ENCODE data around the gene FGF22. TPM values are rescaled to one million over a fixed set of nuclear protein-coding genes. Genes with fewer than 3 reads are reported as not detected.

The FGF22 gene
- total RNA-seq, 1 experiment from 2014 or later = not detected

DNA sequence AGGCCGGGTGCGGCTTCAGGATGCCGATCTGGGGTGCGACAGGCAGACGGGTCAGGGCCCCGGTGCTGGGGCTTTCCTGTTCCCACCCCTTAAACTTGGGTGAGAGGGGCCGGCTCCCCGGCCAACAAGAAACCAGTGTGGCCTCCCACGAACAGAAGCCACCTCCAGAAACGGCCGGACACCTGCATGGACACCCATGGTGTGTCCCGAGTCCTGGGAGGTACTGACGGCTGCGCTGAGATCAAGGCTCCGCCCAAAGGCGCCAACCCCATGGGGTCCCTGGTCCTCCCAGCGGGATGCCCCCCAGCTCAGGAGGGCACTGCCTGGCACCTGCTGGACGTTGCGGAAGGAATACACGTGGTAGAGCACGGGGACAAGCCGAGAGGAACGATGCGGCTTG lies 17.9 kb upstream of the FGF22 start:
- intact Hi-C loops (cut with micrococcal nuclease) = no loop called here
- DNase-seq (ENCODE audit: unreplicated experiment) = no peak
- POLR2A ChIA-PET = no interaction called here
- CTCF ChIA-PET = no interaction called here
- no TSS peak for BruUV-seq (replicated peaks)
- Mint-ChIP-seq H3K27me3 (ENCODE audit: insufficient read depth, unreplicated experiment) (no peaks in the 10 kb centered on the region), H3K27ac (ENCODE audit: low read depth, unreplicated experiment) (no peak overlapping the region), H3K36me3 (ENCODE audit: insufficient read depth, unreplicated experiment) (peaks cover 34% of the 10 kb centered on the region), H3K4me3 (ENCODE audit: unreplicated experiment) (no peak overlapping the region), H3K9me3 (ENCODE audit: unreplicated experiment) (no peaks in the 10 kb centered on the region), H3K4me1 (ENCODE audit: insufficient read depth, unreplicated experiment) (no peaks in the 10 kb centered on the region)
- TF ChIP-seq, protein P1, sequence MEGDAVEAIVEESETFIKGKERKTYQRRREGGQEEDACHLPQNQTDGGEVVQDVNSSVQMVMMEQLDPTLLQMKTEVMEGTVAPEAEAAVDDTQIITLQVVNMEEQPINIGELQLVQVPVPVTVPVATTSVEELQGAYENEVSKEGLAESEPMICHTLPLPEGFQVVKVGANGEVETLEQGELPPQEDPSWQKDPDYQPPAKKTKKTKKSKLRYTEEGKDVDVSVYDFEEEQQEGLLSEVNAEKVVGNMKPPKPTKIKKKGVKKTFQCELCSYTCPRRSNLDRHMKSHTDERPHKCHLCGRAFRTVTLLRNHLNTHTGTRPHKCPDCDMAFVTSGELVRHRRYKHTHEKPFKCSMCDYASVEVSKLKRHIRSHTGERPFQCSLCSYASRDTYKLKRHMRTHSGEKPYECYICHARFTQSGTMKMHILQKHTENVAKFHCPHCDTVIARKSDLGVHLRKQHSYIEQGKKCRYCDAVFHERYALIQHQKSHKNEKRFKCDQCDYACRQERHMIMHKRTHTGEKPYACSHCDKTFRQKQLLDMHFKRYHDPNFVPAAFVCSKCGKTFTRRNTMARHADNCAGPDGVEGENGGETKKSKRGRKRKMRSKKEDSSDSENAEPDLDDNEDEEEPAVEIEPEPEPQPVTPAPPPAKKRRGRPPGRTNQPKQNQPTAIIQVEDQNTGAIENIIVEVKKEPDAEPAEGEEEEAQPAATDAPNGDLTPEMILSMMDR (IDR thresholded peaks at IDR 0.05; ENCODE audit: unreplicated experiment) = no peak

DNA sequence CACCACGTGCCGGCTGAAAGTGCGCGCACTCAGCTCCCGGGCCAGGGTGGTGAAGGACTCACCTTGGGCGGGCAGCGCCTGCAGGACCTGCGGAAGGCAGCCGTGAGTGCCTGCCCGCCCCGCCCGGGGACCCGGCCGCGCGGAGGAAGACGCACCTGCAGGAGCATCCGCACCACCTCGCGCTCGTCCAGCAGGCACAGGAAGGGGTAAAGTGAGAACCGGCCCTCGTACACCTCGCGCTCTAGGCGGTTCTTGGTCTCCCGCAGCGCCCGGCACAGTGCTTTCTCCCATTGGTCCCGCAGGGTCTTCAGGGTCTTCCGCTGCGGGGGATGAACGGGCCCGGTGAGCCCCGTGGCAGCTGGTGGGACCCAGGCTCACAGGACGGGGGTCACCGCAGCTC lies 17.0 kb upstream of the FGF22 start:
- BruUV-seq (replicated peaks) = no TSS peak
- intact Hi-C loops (cut with micrococcal nuclease) = no loop called here
- Mint-ChIP-seq H3K27ac (ENCODE audit: low read depth, unreplicated experiment) (no peak overlapping the region), H3K4me1 (ENCODE audit: insufficient read depth, unreplicated experiment) (no peaks in the 10 kb centered on the region), H3K4me3 (ENCODE audit: unreplicated experiment) (no peak overlapping the region), H3K27me3 (ENCODE audit: insufficient read depth, unreplicated experiment) (no peaks in the 10 kb centered on the region), H3K36me3 (ENCODE audit: insufficient read depth, unreplicated experiment) (peaks cover 34% of the 10 kb centered on the region), H3K9me3 (ENCODE audit: unreplicated experiment) (no peaks in the 10 kb centered on the region)
- CTCF ChIA-PET = interaction anchor here (0.6 kb wide), 1 partner anchor 34 kb away, joined by 3 read pairs; no protein-coding TSS in a partner anchor
- TF ChIP-seq, protein P1 (IDR thresholded peaks at IDR 0.05; ENCODE audit: unreplicated experiment) = no peak
- POLR2A ChIA-PET = no interaction called here
- DNase-seq (ENCODE audit: unreplicated experiment) = no peak

DNA sequence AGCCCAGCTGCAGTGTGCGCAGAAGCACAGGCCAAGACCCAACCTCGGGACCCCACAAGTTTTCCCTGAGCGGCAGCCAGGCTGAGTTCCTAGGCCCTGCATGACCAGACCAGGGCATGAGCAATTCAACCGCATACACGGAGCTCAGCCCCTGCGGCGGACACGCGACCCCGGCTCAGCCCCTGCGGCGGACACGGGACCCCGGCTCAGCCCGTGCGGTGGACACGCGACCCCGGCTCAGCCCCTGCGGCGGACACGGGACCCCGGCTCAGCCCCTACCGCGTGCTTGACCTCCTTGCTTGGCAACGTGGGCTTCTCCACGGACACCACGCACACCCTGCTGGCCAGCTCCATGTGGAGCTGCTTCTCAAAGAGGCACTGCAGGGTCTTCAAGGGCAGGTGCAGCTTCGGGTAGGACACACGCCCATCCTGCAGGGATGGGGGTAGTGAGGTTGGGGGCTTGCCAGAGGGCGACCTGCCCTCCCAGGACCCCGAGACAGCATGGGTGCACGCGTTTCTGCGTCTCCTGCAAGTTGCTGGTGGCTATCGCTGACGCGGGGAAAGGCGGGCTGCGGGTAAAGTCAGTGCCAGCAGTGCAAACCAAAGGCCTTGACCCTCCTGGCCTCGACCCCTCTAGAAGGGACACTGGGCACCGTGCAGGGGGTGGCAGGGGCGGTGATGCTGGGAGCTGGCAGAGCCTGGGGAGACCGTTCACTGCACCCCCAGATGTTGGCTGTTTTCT lies 16.3 kb upstream of the FGF22 start:
- Mint-ChIP-seq H3K36me3 (ENCODE audit: insufficient read depth, unreplicated experiment) (peaks cover 39% of the 10 kb centered on the region), H3K4me3 (ENCODE audit: unreplicated experiment) (no peak overlapping the region), H3K27ac (ENCODE audit: low read depth, unreplicated experiment) (no peak overlapping the region), H3K9me3 (ENCODE audit: unreplicated experiment) (no peaks in the 10 kb centered on the region), H3K27me3 (ENCODE audit: insufficient read depth, unreplicated experiment) (no peaks in the 10 kb centered on the region), H3K4me1 (ENCODE audit: insufficient read depth, unreplicated experiment) (peaks cover 3% of the 10 kb centered on the region)
- DNase-seq (ENCODE audit: unreplicated experiment) = no peak
- intact Hi-C loops (cut with micrococcal nuclease) = no loop called here
- BruUV-seq (replicated peaks) = no TSS peak
- ChIA-PET POLR2A (interaction anchor here (0.8 kb wide), 1 partner anchor 22 kb away, joined by 3 read pairs; no protein-coding TSS in a partner anchor), CTCF (interaction anchor here (0.6 kb wide), 1 partner anchor 34 kb away, joined by 3 read pairs; no protein-coding TSS in a partner anchor)
- TF ChIP-seq, protein P1 (IDR thresholded peaks at IDR 0.05; ENCODE audit: unreplicated experiment) = no peak

DNA sequence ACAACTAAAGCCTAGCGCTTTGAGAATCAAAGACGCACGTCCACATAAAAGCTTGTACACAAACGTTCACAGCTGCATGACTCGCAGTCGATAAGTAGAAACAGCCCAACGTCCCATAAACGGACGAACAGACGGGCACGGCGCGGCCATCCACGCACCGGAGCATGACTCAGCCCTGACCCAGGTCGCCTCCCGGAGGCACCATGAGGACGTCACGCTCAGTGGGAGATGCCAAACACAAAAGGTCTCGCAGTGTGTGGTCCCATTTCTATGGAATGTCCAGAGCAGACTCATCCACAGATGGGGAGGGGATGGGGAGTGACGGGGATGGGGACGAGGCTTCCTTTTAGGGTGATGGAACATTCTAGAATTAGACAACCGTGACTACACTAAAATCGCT lies 15.7 kb upstream of the FGF22 start:
- TF ChIP-seq, protein P1 (IDR thresholded peaks at IDR 0.05; ENCODE audit: unreplicated experiment) = no peak
- Mint-ChIP-seq H3K36me3 (ENCODE audit: insufficient read depth, unreplicated experiment) (peaks cover 39% of the 10 kb centered on the region), H3K4me1 (ENCODE audit: insufficient read depth, unreplicated experiment) (peaks cover 5% of the 10 kb centered on the region), H3K27ac (ENCODE audit: low read depth, unreplicated experiment) (no peak overlapping the region), H3K9me3 (ENCODE audit: unreplicated experiment) (no peaks in the 10 kb centered on the region), H3K4me3 (ENCODE audit: unreplicated experiment) (no peak overlapping the region), H3K27me3 (ENCODE audit: insufficient read depth, unreplicated experiment) (no peaks in the 10 kb centered on the region)
- intact Hi-C loops (cut with micrococcal nuclease) = no loop called here
- ChIA-PET POLR2A (interaction anchor here (0.8 kb wide), 1 partner anchor 23 kb away, joined by 3 read pairs; no protein-coding TSS in a partner anchor), CTCF (no interaction called here)
- no TSS peak for BruUV-seq (replicated peaks)
- no peak for DNase-seq (ENCODE audit: unreplicated experiment)

All from MCF 10A (cell line).